Right renal cortex interstitium (tissue), 3 donors: ENCODE measurements around the gene RPA1. TPM values are rescaled to one million over a fixed set of nuclear protein-coding genes. Genes with fewer than 3 reads are reported as not detected.

Experiments used
- DNase-seq, 3 donors: peaks; one replicate each; pipeline ENCODE4 v3.0.0-alpha.2; 2013; ENCODE audit warnings: low read depth in 3 of 3, low spot score in 2 of 3
- polyA plus RNA-seq, 3 donors: library from polyadenylated mRNA; unstranded; fragments of 120-200 nt; gene quantifications; one replicate each; pipeline ENCODE4 v1.2.1, GENCODE V29; 2013; ENCODE audit not compliant: insufficient read length in 3 of 3

Gene RPA1
- polyA plus RNA-seq, 3 donors, result 120 to 145 (median 132) TPM

- DNase-seq, result no peak
Measured at GRCh38 chr17:1937461-1937860, 107.7 kb downstream of the RPA1 start.

- DNase-seq, result peak; percentile 78 to 90 (median 78)
Measured at GRCh38 chr17:1939981-1940809, 110.4 kb downstream of the RPA1 start.

- DNase-seq, result no peak
Measured at GRCh38 chr17:1940810-1941185, 111.0 kb downstream of the RPA1 start.

- DNase-seq, result no peak
Measured at GRCh38 chr17:1941272-1942065, 111.7 kb downstream of the RPA1 start.

GRCh38 chr17:1942066-1942365 is 112.2 kb downstream of the RPA1 start:
- no peak for DNase-seq

- no peak for DNase-seq
Measured at GRCh38 chr17:1942666-1943435, 113.0 kb downstream of the RPA1 start.

- DNase-seq, result no peak
Measured at GRCh38 chr17:1943436-1943831, 113.6 kb downstream of the RPA1 start.

- no peak for DNase-seq
Measured at GRCh38 chr17:1945621-1946020, 115.8 kb downstream of the RPA1 start.

- no peak for DNase-seq
Measured at GRCh38 chr17:1946021-1946932, 116.5 kb downstream of the RPA1 start.

GRCh38 chr17:1947229-1947742 is 117.5 kb downstream of the RPA1 start:
- no peak for DNase-seq

- no peak for DNase-seq
Measured at GRCh38 chr17:1947743-1948516, 118.1 kb downstream of the RPA1 start.

- no peak for DNase-seq
Measured at GRCh38 chr17:1948517-1948825, 118.7 kb downstream of the RPA1 start.

Other genes with a start within 250 kb of the RPA1 start
- 10 to 100 TPM; 28.8 to 33.5 (median 30.7) TPM for gene SLC43A2, start 201.2 kb upstream of the RPA1 start, polyA plus RNA-seq
- gene SCARF1, start 184.3 kb upstream of the RPA1 start, polyA plus RNA-seq, result 1 to 10 TPM; 5.0 to 5.5 (median 5.3) TPM
- gene RILP, start 180.1 kb upstream of the RPA1 start, polyA plus RNA-seq, result 1 to 10 TPM; 3.0 to 4.0 (median 3.9) TPM
- gene PRPF8, start 145.1 kb upstream of the RPA1 start, polyA plus RNA-seq, result 100 to 1,000 TPM; 325 to 348 (median 335) TPM
- gene TLCD2, start 119.6 kb upstream of the RPA1 start, polyA plus RNA-seq, result 1 to 10 TPM; 5.6 to 6.2 (median 5.9) TPM
- 10 to 100 TPM; 10.8 to 15.5 (median 12.1) TPM for gene WDR81, start 105.3 kb upstream of the RPA1 start, polyA plus RNA-seq
- gene SERPINF2, start 87.1 kb upstream of the RPA1 start, polyA plus RNA-seq, result 10 to 100 TPM; 68.0 to 90.0 (median 73.3) TPM
- gene SERPINF1, start 67.9 kb upstream of the RPA1 start, polyA plus RNA-seq, result 100 to 1,000 TPM; 126 to 212 (median 153) TPM
- gene SMYD4, start 103 bp upstream of the RPA1 start, polyA plus RNA-seq, result 10 to 100 TPM; 11.7 to 13.4 (median 12.2) TPM
- 1 to 10 TPM in 2 of 3 donors, under 1 TPM in 1; 0.72 to 1.8 (median 1.3) TPM for gene RTN4RL1, start 195.3 kb downstream of the RPA1 start, polyA plus RNA-seq
- 10 to 100 TPM; 34.9 to 36.0 (median 35.9) TPM for gene DPH1, start 200.1 kb downstream of the RPA1 start, polyA plus RNA-seq
- 10 to 100 TPM; 13.1 to 14.5 (median 14.0) TPM for gene OVCA2, start 212.0 kb downstream of the RPA1 start, polyA plus RNA-seq
- 10 to 100 TPM; 13.5 to 14.2 (median 14.0) TPM for gene HIC1, start 225.1 kb downstream of the RPA1 start, polyA plus RNA-seq